GM21825 (cell line): ENCODE results near the gene TEX26.

Source experiments
- ATAC-seq: cut with Tn5 transposase; IDR thresholded peaks from one replicate; pipeline ENCODE4 v1.9.1; 2021; ENCODE audit warnings: mild to moderate bottlenecking, moderate library complexity; ENCODE audit not compliant: unreplicated experiment

TEX26 gene

DNA sequence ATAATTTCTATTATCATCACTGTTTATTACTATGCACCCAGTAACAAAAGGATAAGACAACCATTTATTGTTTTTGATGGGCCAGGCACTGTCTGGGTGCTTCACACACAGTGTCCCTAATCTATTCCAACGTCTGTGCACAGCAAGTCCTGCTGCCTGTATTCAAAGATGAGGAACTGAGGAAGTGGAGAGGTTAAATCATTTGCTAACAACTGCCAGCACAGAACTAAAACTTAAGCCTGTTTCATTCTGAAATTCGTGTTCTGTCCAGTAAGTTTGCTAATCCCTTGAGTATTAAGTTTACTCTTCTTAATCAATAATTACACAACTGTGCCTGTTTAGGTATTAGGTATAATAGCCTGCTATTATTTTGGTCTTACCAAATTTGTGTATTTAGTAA is 41.9 kb downstream of the TEX26 start:
- ATAC-seq, result no peak

DNA sequence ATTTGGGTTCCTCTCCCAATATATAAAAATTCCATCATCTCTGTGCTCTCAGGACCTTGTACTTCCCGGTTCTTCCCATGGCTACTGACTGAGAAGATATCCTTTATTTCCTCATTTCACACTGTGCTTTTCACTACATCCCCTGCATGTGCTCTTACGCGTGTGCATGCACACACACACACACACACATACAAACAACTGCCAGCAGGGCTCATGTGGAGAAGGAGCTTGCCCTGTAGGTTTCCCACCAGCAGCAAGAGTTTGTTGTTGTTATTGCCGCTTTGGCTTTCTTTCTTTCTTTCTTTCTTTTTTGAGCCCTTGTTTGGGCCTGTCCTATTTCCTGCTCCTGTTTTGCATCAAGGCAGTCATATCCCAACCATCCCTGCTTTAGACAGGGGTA is 43.6 kb downstream of the TEX26 start:
- ATAC-seq, result no peak

DNA sequence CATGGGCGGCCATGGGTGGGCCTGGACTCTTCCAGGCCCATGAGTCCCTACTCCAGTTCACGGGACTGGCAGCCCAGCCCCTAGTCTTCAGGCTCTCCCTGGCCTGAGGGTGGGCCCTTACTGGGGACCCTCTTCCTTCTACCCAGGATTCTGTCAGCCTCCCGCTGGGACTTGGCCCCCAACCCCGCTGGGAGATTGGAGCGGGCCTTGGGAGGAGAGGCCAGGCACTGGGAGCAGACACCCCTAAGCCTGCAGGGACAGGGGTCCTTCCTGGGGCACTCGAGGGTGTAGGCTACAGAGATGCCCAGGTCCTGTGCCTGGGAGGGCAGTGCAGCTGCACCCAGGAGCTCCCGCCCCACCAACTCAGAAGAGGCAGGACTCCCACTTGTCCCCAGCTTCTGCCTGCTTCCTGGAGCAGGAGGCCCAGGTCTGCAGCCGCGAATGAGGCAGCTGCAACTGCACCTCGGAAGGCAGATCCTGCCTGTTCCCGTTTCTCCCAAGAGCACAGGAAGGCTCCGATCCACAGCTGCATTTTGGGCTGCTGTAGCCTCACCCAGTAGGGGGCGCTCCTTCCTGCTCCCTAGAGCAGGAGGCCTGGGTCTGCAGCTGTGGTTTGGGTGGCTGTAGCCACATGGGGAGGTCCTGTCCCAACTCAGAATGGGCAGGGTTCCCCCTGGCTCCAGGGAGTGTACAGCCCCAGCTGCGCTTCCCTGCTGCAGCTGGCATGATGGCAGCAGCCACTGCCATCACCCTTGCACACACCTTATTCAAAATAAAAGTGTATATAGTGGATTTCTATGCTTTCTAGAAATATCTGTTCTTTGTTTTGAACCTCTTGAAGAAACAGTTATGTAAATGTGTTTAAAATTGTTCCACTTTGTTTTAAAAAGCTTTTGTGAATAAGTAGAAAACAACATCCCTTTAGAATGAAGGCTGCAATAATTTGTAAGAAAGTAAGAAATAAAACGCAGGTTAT is 46.8 kb downstream of the TEX26 start:
- no peak for ATAC-seq

DNA sequence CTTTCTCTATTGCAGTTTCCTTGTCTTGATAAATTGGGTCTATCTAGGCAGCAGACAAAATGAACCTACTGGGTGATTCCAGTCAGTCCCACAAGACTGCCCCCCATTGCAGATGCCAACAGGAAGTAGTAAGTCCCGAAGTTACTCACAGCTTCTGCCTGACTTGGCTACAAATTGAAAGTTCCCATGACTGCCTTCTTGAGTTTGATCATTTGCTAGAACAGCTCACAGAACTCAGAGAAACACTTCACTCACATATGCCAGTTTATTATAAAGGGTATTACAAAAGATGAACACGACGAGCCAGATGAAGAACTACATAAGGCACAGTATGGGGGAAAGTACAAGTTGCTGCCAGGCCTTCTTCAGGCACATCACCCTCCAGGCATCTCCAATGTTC is 50.0 kb downstream of the TEX26 start:
- no peak for ATAC-seq

DNA sequence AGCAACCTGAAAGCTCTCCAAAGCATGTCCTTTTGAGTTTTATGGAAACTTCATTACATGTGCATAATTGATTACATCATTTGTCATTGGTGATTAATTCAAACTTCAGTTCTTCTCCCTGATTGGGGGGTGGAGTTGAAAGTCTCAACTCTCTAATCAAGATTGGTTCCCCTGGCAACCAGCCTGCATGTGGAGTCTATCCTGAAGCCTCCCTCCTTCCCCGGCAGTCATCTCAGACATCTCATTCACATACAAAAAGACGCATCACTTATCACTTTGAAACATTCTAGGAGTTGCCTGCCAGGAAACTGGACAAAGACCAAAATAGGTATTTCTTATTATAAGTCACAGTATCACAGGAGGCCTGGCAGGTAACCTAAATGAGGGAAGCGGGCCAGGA is 50.5 kb downstream of the TEX26 start:
- no peak for ATAC-seq

DNA sequence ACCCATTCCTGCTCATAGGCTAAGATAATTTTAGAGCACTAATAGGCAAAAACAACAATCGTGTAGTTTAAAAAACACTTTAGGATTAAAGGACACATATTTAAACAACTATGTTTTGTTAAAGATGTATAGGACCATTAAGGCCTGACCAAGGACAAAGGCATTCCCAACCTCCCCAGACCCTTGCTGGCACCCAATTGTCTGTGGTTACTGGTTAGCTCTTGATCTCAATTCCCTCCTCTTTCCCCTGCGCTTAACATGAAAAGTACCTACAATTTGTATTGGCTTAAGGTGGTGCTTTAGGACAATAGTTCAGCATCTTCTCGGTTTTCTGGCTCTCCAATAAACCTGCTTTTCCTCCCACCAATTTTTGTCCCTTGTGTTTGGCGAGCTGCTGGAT is 51.0 kb downstream of the TEX26 start:
- no peak for ATAC-seq

DNA sequence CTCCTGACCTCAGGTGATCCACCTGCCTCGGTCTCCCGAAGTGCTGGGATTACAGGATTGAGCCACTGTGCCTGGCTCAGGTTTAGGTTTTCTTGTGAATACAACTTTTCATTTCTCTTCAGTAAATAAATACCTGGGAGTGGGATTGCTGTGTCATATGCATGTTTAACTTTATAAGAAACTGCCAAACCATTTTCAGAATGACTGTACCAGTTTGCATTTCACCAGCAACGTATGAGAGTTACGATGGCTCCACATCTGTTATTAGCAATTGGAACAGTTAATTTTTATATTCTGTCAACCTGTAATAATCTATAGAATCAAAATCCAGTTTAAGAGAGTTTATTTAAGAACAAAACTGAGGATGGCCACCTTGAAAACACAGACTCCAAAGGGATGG is 52.2 kb downstream of the TEX26 start:
- ATAC-seq, result no peak

DNA sequence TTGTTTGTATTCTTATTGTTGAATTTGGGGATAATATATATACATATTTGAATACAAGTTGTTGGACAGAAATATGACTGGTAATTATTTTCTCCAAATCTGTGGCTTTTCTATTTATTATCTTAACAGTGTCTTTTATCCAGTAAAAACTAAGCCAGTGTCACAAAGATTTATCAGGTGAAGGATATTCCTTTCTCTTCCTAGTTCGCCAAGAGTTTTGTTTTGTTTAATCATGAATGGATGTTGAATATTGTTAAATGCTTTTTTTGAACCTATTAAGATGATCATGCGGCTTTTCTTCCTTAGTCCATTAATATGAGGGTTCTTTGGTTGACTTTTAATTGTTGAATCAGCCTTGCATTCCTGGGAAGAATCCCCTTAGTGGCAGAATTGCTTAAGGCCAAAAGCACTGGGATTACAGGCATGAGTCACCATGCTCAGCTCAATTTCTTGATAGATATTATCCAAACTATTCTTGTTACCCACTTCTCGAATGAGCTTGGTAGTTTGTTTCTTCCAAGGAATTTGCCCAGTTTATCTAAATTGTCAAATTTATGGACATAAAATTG is 53.3 kb downstream of the TEX26 start:
- no peak for ATAC-seq

DNA sequence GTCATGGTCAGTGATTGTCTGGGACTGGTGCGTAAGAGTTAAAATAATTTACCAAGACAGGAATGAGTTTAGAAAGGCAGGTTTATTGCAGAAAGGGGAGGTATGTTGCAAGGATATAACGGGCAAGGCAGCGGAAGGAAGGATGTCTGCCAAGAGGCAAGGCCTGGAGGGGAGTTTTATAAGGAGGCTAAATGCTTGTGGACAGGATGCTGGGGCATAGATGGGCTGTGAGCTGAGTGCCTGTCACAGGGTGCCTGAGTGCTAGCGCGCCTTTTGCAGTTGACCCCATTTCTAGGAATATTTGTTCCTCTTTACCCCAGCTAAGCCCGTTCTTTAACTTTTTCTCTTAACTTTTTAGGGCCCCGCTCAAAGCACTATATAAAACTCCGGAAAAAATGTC is 58.7 kb downstream of the TEX26 start:
- no peak for ATAC-seq

DNA sequence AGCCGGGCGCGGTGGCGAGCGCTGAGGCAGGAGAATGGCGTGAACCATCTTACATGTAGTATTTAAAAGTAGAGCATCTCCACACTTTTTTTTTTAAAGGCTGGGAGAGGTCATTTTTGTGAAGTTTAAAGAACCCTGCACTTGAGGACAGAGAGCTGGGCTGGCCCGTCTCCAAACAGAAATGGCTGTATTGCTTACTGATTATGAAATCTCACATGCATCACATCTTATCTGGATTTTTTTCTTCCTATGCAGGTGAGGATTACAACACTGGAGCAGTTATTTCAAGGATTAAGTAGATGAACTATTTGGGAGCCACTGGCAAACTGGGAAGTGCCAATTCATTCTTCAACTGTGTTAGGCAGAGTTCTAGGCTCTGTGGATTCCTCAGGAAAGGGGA is 59.5 kb downstream of the TEX26 start:
- no peak for ATAC-seq

DNA sequence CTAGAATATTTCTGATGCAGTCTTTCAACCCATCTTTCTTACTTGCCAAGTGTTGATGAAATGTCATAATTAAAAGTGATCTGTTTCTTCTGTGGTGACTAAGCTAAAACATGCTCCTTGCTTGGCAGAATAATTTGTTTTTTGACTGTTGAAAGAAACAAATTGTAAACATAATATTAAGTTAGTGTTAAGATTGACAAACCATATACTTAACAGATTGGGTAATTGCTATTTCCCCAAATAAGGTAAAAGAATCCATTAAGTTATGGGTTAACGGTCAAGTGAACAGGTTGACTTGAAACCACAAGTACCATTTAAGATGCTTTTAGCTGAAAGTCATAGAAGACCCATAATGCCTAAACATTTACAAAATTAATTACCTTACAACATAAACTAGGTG is 62.9 kb downstream of the TEX26 start:
- no peak for ATAC-seq

DNA sequence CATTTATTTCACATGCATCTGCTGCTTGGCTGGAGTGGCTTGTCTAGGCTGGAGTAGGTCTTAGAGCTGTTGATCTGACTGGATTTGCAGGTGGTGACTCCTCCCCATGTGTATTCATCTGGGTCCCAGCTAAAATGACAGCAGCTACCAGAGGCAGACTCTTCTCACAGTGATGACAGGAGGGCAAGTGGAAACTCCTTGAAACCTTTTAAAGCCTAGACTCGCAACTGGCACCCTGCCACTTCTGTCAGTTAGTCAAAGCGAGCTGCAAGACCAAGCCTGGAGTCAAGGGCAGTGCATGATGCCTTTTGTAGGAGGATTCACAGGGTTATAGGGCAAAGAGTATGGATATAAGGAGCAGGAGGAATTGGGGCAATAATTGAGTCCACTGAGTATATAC is 65.2 kb downstream of the TEX26 start:
- no peak for ATAC-seq

DNA sequence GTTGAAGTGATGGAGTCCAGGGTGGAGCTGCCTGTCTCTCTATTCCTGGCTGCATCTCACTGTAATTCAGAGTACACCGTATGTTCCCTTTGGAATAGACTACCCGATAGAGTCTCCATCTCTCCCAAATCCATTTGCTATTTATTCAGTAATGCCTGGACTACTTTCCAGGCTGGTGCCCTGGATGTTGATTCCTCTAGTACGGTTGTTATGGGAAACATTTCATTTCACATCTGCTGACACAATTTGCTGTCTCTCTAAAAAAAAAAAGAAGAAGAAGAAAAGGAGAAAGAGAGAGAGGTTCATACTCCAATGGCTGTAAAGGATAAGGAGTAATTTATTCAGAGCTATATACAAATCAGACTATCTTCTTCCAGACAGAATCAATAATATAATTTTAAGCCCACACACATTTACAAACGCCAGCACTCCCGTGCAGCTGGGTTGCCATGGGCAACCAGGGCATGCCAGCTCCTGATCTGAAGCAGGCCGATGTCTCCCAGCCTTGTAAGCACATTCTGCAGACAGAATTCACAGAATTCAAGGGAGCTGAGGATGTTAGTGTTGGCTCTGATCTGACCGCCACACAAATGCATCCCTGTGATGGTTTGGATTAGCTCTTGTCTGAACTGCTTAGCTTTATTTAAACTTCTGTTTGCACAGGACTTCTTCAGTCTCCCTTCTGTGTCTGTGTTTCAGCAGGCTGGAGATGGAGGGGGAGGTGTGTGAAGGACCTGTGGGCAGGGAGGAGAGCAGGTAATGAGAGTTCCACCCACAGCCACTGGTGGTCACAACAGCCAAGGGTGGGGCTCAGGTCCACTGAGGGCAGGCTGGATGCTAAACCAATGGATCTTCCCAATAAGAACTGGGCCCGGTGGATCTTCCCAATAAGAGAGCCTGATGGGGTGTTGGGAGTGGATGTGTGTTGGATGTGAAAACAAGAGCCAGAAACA is 66.0 kb downstream of the TEX26 start:
- no peak for ATAC-seq

DNA sequence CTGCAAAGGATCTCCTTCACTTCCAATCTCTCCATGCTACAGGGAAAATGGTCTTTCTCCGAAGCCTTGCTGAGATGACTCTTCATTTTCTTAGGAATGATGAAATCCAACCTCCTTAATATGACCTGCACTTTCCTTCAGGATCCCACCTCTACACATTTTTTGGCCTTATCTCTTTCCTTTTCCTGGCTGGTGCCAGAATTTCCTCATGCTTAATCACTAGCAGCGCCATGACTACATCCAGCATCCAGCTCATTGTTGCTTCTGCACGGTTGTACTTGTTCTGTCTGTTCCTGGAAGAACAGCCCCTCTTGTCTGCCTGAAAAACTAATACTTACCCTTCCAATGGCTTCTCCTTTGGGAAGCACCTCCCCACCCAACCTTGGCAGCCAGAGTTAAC is 68.4 kb downstream of the TEX26 start:
- ATAC-seq, result no peak

DNA sequence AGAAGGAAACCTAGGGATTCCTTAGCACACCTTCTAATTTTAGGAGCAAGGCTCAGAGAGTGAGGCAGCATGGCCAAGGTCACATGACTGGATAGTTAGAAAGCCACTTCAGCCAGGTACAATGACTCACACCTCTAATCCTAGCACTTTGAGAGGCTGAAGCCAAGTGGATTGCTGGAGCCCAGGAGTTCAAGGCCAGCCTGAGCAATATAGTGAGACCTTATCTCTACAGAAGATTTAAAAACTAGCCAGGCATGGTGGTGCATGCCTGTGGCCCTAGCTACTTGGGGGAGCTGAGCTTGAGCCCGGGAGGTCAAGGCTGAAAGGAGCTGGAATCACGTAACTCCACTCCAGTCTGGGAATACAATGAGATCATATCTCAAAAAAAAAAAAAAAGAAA is 69.2 kb downstream of the TEX26 start:
- ATAC-seq, result no peak

DNA sequence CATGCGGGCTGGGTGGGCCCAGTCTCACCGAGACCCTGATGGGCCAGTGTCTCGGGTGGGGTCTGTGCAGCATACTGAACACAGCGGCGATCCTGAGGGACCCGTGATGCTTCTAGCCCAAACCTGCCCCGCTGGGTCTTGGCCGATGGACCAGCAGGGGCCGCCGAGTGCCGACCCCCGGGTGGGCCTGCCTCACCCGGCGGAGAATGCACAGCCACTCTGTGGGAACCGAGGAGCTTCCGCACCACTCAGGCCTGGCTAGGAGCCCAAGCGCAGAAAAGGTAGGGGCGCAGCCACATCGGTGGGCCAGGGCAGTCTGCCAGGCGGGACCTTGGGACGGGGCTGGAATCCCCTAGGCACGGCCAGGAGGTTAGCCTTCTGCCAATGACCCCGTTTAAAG is 72.6 kb downstream of the TEX26 start:
- no peak for ATAC-seq

DNA sequence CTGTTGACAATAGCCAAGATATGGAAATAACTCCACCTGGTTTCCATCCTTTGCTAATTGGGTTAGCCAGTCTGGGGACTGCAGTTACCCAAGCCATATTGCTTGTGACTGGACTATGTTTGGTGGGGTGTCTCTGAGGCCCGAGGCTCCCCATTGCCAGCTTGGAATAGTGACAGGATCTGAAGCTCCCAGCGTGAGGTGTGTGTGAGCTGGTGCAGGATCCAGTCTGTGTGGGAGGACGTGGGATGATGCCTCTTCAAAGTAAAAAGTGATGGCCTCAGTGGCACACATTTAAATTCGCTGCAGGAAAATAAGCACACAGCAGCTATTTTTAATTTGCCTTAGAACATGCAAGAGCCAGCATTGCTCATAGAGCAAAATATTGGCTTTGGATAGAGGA is 75.0 kb downstream of the TEX26 start:
- no peak for ATAC-seq

DNA sequence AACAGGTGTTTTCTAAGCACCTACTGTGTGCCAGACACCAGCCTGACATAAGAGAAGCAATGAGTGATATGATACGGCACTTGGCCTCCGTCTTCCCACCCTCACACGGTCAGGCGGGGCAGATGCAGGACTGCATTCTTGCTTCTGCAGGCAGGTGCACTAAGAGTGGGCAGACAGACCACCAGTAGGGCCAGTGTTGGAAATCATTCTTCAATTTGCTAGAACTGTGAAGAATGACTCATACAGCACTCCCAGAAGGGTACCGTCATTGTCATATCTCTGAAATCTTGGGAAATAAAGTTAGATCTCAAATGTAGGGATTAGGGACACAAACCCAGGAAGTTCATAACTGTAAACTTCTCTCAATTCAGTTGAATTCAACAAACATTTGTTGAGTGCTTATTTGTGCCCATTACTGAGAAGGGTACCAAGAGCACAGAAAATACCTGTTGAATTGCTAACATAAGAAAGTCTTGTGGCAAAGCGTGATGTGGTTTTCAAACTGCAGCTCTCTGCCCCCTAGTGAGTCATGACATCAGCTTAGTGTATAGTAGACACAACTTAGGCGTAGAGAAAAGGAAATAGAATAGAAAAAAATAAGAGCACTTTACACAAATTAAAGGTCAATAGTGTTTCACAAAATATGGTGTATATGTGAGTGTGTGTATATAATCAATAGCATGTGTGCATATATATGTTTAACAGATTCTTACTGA is 76.1 kb downstream of the TEX26 start:
- ATAC-seq, result no peak

DNA sequence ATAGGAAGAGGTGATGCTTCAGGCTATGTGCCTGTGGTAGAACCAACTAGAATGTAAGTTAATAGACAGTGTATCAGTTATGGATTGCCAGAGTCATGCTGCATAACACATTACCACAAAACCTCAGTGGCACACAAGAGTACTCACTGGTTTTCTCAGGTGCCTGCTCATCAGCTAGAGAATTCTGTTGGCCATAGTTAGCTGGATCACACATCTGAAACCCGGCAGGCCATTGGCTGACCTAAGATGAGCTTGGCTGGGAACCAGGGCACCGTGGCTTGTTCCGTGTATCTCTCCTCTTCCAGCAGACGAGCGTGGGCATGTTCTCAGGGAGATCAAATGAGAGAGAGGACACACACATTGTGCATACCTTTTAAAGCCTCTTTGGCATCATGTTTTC is 76.7 kb downstream of the TEX26 start:
- ATAC-seq, result no peak

DNA sequence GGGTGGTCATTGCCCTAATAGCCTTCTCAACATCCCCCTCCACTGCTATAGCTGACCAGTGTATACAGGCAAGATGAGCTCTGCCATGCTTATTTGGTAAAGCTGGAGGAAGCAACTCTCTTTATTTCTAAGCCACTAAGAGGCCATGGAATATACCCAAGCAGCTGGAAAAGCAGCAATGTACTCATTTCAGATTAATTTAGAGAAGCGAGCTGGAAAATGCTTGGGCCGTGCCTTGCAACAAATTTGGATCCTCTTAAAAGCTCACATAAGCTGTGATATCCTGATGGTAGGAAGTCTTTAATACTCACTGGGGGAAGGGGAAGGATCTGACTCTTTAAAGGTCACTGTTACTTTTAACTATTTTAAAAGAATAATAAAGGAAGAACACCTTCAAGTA is 77.8 kb downstream of the TEX26 start:
- ATAC-seq, result no peak
